Midbrain (tissue), 1 donor: ENCODE measurements around the gene ATP13A3.

Experiments
- DNase-seq: peaks from one replicate; lab custom pipeline; 2025; lab: John Stamatoyannopoulos, UW

ATP13A3 gene

DNA sequence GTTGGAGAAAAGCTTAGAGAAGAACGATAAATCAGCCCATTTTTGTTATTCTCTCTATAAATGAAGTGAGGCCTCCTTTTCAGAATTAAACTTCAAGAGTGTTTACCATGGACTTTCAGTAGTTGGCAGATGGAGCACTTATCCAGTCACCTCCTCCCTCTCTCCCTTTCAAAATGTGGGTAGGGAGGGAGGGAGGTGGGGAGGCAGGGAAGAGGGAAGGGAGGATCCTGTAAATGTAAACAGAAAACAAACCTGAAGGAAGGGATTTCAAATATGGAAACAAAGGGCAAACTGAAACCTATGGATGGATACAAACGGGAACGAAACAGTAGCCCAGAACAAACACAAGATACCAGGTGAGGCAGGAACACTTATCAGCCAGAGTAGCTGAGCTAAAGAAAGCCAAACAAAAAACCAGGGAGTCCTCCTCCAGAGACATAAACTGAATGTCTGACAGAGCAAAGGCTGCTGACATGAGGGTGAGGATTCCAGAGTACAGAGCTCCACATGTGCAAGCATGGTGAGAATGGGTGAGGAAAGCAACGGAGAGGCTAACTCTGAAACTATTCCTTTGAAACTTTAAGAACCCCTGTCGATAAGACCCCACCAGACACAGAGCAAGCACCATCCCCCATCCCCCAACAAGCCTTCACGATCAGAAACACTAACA is 46.8 kb downstream of the ATP13A3 start:
- DNase-seq = no peak

DNA sequence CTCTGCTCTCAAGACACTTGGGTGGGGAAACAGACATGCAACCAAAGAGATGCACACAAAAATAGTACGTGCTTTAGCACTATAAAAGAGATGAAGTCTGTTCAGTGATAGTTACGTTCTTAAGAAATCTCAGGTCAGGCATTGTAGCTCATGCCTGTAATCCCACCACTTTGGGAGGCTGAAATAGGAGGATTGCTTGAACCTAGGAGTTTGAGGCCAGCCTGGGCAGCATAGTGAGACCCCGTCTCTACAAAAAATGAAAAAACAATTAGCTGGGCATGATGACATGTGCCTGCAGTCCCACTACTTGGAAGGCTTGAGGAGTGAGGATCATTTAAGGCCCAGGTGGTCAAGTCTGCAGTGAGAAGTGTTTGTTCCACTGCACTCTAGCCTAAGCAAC is 52.3 kb downstream of the ATP13A3 start:
- DNase-seq = no peak

DNA sequence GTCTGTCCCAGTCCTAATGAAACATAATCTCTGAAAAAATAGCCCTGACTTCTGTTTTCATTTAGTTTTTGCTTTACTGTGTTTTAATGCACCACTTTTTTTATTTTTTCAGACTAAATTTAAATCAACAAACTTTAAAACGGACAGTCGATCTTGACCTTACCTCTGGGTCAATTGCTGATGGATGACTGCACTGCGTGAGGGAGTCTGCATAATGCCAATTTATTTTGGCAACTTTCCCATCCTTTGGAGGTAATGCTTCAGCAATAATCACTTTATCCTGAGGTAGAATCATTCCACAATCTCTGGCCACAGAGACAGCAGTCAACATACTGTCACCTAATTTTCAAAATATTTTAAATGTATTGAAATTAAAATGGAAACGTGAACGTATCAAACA is 55.2 kb downstream of the ATP13A3 start:
- DNase-seq = no peak

- no peak for DNase-seq
Measured at GRCh38 chr3:194425399-194425798, 61.4 kb downstream of the ATP13A3 start.

GRCh38 chr3:194424953-194425352 is 61.8 kb downstream of the ATP13A3 start:
- DNase-seq = no peak

DNA sequence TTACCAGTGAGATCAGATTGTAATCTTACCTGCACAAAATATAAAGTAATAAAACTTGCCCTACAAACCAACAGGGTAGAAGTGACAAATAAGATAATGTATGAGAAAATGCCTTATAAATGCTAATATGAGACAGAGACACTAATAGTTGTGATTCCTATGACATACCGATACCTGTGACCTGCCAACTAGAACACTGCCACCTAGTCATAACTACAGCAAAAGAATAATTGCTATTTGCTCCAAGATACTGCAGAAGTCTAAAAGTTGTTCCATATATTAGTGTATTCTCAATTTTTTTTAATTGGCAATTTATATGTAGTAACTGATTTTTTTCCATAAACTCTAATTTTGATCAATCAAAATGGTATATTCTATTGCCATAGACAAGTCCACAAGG is 62.4 kb downstream of the ATP13A3 start:
- no peak for DNase-seq

GRCh38 chr3:194423317-194423716 is 63.5 kb downstream of the ATP13A3 start:
- no peak for DNase-seq

DNA sequence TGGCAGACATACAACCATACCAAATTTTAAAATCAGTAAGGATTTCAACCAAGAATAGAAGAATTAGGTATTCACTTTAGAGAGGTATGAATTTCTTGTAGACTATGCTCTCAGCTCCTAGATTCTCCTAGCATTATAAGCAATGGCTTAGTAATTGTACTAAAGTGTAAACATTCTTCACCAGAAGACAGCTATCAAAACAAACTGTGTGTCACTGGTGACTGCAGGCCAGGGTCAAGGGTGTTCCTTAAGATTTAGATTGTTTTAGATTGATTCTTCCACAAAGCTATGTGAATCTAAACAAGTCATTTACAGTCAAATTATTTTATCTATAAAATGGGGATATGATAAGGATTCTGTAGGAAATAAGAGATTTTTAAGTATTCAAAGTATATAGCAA is 64.6 kb downstream of the ATP13A3 start:
- no peak for DNase-seq

GRCh38 chr3:194418671-194419070 is 68.1 kb downstream of the ATP13A3 start:
- DNase-seq = no peak

DNA sequence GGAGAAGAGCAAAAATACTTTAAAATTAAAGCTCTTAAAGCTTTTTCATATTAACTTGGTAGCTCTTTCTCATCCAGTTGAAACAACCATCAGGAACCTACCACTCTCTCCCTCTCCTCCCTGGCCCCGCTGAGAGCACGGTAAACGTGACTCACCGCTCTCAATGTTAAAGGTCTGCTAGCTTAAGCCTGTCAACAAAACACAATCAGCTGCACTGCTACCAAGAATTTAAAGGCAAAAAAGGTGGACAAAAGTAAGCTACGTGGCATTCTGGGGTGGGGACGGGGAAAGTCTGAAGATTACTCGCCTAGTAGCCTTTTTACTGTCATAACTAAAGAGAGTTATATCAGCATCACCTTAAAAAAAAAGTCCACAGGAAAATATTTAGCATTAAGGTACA is 79.4 kb downstream of the ATP13A3 start:
- no peak for DNase-seq

GRCh38 chr3:194405766-194406165 is 81.0 kb downstream of the ATP13A3 start:
- no peak for DNase-seq

GRCh38 chr3:194404365-194405140 is 82.2 kb downstream of the ATP13A3 start:
- DNase-seq = peak; percentile 58

DNA sequence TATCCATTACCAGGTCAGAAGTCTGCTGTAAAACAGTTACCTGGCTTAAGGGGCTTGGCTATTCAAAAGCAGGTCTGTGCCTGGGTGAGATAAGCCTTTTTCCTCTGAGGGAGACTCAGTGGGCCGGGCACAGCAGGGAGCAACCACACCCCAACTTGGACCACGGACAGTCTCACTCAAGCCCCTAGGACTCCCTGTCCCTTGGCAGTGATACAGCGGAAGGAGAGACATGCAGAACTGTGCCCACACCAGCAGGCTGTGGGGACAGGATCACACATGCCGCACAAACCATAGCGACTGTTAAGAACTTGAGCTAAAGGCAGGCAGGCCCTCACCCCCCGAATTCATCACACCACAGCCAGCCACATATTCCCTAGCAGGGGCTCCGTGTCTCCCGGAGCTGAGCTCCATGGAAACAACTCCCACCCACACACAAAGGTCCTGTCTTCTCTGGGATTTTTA is 84.9 kb downstream of the ATP13A3 start:
- no peak for DNase-seq

- DNase-seq = no peak
Measured at GRCh38 chr3:194401346-194401745, 85.5 kb downstream of the ATP13A3 start.

DNA sequence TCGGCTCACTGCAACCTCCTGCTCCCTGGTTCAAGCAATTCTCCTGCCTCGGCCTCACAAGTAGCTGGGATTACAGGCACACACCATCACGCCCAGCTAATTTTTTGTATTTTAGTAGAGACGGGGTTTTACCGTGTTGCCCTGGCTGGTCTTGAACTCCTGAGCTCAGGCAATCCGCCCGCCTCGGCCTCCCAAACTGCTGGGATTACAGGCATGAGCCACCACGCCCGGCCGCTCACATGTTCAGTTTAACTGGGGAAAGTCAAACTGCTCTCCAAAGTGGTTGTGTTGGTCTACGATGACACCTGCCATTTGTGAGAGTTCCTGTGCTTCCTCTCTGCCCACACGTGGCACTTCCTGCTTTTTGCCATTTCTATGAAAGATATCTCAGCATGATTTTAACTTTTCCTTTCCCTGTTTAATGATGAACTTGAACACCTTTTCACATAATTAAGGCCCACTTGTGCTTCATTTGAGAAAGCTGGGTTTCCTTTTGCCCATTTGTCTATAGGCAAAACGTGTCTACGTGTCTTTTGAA is 86.9 kb downstream of the ATP13A3 start:
- no peak for DNase-seq

DNA sequence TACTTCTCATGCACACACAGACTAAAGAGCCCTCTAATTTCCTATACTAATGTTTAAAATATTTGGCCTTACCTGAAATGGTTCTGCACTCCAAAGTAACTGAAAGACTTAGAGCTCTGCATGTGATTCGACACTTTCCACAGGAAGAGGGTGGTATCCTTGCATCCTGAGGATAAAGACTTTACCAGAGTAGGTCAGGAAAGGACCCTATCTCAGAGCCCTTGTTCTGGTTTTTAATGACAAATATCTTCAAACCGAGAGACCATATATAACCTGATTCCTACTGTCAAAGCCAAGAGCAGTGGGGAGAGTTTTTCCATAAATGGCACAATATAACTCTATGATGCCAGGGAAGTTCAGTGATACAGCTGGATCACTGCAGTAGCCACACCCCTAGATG is 87.6 kb downstream of the ATP13A3 start, which contains the start of gene GP5:
Gene GP5 (minus strand): TSS at position 101 of the 400 bp plus-strand sequence. CDS start 984 bp downstream, outside the sequence.
- DNase-seq = no peak

- DNase-seq = no peak
Measured at GRCh38 chr3:194397757-194398312, 89.0 kb downstream of the ATP13A3 start.

DNA sequence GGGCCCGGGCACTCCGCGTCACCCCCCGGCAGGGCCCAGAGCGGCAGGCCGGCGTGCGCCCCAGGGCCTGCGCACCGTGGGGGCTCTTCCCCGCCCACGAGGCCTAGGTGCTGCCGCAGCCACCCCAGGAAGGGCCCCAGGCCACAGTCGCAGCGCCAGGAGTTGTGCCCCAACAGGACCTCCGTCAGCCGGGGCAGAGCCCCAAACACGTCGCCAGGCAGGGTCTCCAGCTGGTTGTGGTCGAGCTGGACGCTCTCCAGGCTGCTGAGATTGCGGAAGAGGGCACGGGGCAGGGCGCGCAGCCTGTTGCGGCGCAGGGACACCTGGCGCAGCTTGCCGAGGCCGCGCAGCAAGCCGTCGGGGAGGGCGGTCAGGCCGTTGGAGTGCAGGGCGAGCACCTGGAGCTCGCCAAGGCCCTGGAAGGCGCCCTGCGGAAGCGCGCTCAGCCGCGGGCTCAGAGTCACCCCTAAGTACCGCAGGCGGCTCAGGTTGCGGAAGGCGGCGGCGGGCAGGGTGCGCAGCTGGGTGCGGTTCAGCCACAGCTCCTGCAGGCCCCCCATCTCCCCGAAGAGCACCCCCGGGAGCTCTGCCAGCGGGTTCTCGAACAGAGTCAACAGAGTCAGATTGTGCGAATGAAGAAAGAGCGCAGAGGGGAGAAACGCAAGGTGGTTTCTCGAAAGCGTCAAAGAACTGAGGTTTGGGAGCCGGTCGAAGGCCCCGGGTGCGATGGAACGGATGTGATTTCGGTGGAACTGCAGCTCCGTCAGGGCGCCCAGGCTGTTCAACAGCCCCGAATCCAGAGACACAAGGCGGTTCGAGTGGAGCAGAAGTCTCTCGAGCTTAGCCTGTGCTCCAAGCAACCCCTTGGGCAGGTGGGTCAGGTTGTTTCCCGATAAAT is 89.7 kb downstream of the ATP13A3 start:
- DNase-seq = no peak

DNA sequence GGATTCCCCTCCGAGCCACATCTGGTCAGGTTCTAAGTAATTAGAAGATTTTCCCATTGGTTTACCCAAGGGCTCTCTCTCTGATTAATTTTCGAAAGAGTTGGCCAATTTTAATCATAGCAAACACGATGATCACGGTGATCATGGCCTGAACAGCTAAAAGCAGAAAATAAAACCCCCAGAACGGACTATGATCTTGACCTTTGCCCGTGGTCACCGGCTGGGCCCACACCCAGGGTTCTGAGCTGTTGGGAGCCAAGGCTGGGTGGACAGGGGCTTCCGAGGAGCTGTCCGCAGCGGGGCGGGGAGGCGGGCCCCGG is 90.3 kb downstream of the ATP13A3 start:
- no peak for DNase-seq

GRCh38 chr3:194395778-194396538 is 90.8 kb downstream of the ATP13A3 start:
- no peak for DNase-seq

DNA sequence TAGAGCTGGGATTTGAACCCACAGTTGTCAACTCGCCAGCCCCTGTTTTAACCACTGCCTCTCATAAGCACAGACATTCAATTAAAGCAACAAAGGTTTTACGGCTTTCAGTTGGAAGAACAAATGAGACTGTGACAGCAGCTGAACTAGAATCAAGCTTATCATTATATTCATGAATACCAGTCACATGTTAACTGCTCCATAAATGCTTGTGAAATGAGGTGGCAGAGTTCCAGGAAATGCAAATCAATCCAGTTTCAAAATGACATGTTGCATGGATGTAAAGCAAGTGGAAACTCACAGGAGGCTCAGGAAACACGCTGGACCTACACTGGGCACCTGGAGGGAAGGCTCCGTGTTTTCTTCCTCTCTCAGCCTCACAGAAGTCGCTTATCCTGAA is 91.6 kb downstream of the ATP13A3 start:
- DNase-seq = no peak
